SU-DHL-6 (cell line): ENCODE results near the gene APC.

Experiments used
- H2AFZ ChIP-seq: fragments of 200-600 bp; sonication (generic); 2 replicates; pipeline ENCODE4 v1.6.1; 2014; ENCODE audit warnings: low read depth, mild to moderate bottlenecking, moderate library complexity, mixed read lengths, antibody characterized with exemption, low read length; ENCODE audit not compliant: severe bottlenecking
- H3F3A ChIP-seq: fragments of 200-600 bp; shearing (Covaris generic); 2 replicates; pipeline ENCODE4 v1.6.0; 2016; ENCODE audit warnings: antibody characterized with exemption, mild to moderate bottlenecking; ENCODE audit not compliant: insufficient read depth
- H3K27ac ChIP-seq: fragments of 200-600 bp; sonication (generic); 2 replicates; pipeline ENCODE4 v1.5.1; 2016; ENCODE audit warnings: low read depth, mild to moderate bottlenecking, low read length, moderate library complexity, mixed read lengths
- H3K27me3 ChIP-seq: fragments of 200-600 bp; sonication (generic), shearing (Covaris generic); 2 replicates; pipeline ENCODE4 v1.6.0; 2014; ENCODE audit warnings: mild to moderate bottlenecking, low read length
- H3K36me3 ChIP-seq: fragments of 200-600 bp; sonication (generic); 2 replicates; pipeline ENCODE4 v1.6.1; 2014; ENCODE audit warnings: mild to moderate bottlenecking, low read length, mixed read lengths
- H3K4me2 ChIP-seq: fragments of 300-600, 200-600 bp; shearing (Covaris generic), sonication (generic); 2 replicates; pipeline ENCODE4 v1.6.0; 2014; ENCODE audit warnings: low read length, low read depth, mild to moderate bottlenecking; ENCODE audit not compliant: poor library complexity, severe bottlenecking
- H3K4me3 ChIP-seq: fragments of 200-600 bp; sonication (generic); 2 replicates; pipeline ENCODE4 v1.5.1; 2014; ENCODE audit warnings: antibody characterized with exemption, low read length, mild to moderate bottlenecking, mixed read lengths; ENCODE audit not compliant: insufficient read depth, poor library complexity, severe bottlenecking
- H3K79me2 ChIP-seq: fragments of 200-600 bp; sonication (generic); 2 replicates; pipeline ENCODE4 v1.6.1; 2014; ENCODE audit warnings: mild to moderate bottlenecking, low read length, moderate library complexity; ENCODE audit not compliant: insufficient read depth
- H3K9ac ChIP-seq: fragments of 200-600 bp; sonication (generic); 2 replicates; pipeline ENCODE4 v1.7.0; 2014; ENCODE audit warnings: mild to moderate bottlenecking, low read length
- H3K9me2 ChIP-seq: fragments of 200-600 bp; sonication (generic); replicated peaks from 2 replicates; pipeline ENCODE4 v1.6.1; 2014; ENCODE audit warnings: low read length; ENCODE audit not compliant: insufficient read depth
- H3K9me3 ChIP-seq: fragments of 200-600 bp; sonication (generic); 2 replicates; pipeline ENCODE4 v1.6.1; 2014; ENCODE audit warnings: low read length, mixed read lengths; ENCODE audit not compliant: insufficient read depth
- H4K20me1 ChIP-seq: fragments of 200-600 bp; sonication (generic); 2 replicates; pipeline ENCODE4 v1.6.1; 2014; ENCODE audit warnings: low read depth, mild to moderate bottlenecking, antibody characterized with exemption, low read length, moderate library complexity, mixed read lengths
- CTCF ChIP-seq: fragments of 200-600 bp; sonication (generic); IDR thresholded peaks from one replicate; pipeline ENCODE4 v1.5.1; 2017; ENCODE audit warnings: antibody characterized with exemption, mild to moderate bottlenecking, low read length, moderate library complexity; ENCODE audit not compliant: insufficient read depth, poor library complexity, severe bottlenecking
- EZH2phosphoT487 ChIP-seq: fragments of 200-600 bp; sonication (generic), shearing (Covaris generic); conservative IDR thresholded peaks from 2 replicates; pipeline ENCODE4 v1.6.1; 2018; ENCODE audit warnings: mild to moderate bottlenecking, antibody characterized with exemption, low read length, moderate library complexity, mixed read lengths

Gene APC

GRCh38 chr5:112724901-112725300 lies 12.8 kb upstream of the APC start:
- H2AFZ ChIP-seq = no peak overlapping the region
- no peaks in the 10 kb centered on the region for H3K9me3 ChIP-seq
- no peaks in the 10 kb centered on the region for H3K36me3 ChIP-seq
- H3K9ac ChIP-seq = no peak overlapping the region
- no peak overlapping the region for H3K27ac ChIP-seq
- peaks cover 7% of the 10 kb centered on the region; the same call in 1 of the 2 replicates for H4K20me1 ChIP-seq
- TF ChIP-seq EZH2phosphoT487 (no peak), CTCF (no peak)
- H3K4me3 ChIP-seq = no peak overlapping the region
- H3K4me2 ChIP-seq = no peak overlapping the region
- 0 out of 2 replicates have a peak, but pooled peaks cover 4% of the 10 kb centered on the region for H3F3A ChIP-seq
- H3K27me3 ChIP-seq = no peaks in the 10 kb centered on the region
- H3K9me2 ChIP-seq = no peaks in the 10 kb centered on the region
- H3K79me2 ChIP-seq = no peaks in the 10 kb centered on the region

- Histone ChIP-seq H3K79me2 (no peaks in the 10 kb centered on the region), H3K4me2 (no peak overlapping the region), H3K9me3 (no peaks in the 10 kb centered on the region), H3K9ac (no peak overlapping the region), H3F3A (0 out of 2 replicates have a peak, but pooled peaks cover 4% of the 10 kb centered on the region), H3K27ac (no peak overlapping the region), H3K36me3 (no peaks in the 10 kb centered on the region), H2AFZ (no peak overlapping the region), H4K20me1 (peaks cover 4% of the 10 kb centered on the region; the same call in 1 of the 2 replicates), H3K9me2 (no peaks in the 10 kb centered on the region), H3K27me3 (no peaks in the 10 kb centered on the region), H3K4me3 (no peak overlapping the region)
- TF ChIP-seq CTCF (no peak), EZH2phosphoT487 (no peak)
These were observed 8.1 kb upstream of the APC start for GRCh38 chr5:112729630-112730029.

- H3K9ac ChIP-seq = no peak overlapping the region
- H3K9me3 ChIP-seq = no peaks in the 10 kb centered on the region
- no peaks in the 10 kb centered on the region for H3K36me3 ChIP-seq
- no peak overlapping the region for H2AFZ ChIP-seq
- peaks cover 3% of the 10 kb centered on the region; the same call in 1 of the 2 replicates for H3K79me2 ChIP-seq
- H3K27ac ChIP-seq = no peak overlapping the region
- no peak overlapping the region for H3K4me3 ChIP-seq
- H3K9me2 ChIP-seq = no peaks in the 10 kb centered on the region
- no peaks in the 10 kb centered on the region for H3K27me3 ChIP-seq
- TF ChIP-seq CTCF = no peak
- TF ChIP-seq EZH2phosphoT487 = no peak
- peaks cover 8% of the 10 kb centered on the region; the same call in 1 of the 2 replicates for H3F3A ChIP-seq
- no peak overlapping the region for H3K4me2 ChIP-seq
- H4K20me1 ChIP-seq = peaks cover 4% of the 10 kb centered on the region; the same call in 1 of the 2 replicates
These were observed 5.6 kb upstream of the APC start for GRCh38 chr5:112732131-112732530.
